ENCODE results near the gene ATP8B1.

GRCh38 chr18:57764995-57765394 lies 38.1 kb downstream of the ATP8B1 start:
- TF ChIP-seq CTCF (IDR thresholded peaks at IDR 0.05), result no peak
- no peak for TF ChIP-seq POLR2A (IDR thresholded peaks at IDR 0.05)

Measured in transverse colon (tissue), 3 donors.